HCT116 (cell line): ENCODE measurements around the gene ATP6V0D1. TPM values are rescaled to one million over a fixed set of nuclear protein-coding genes. Genes with fewer than 3 reads are reported as not detected.

Source experiments
- ATAC-seq: fragments of 200-7000 bp; cut with Tn5 transposase; 2 replicates; pipeline ENCODE4 v1.9.1; 2020; ENCODE audit warnings: mild to moderate bottlenecking, moderate library complexity
- BruUV-seq: library from RNA; stranded (reverse); fragments of 400-500 nt; replicated peaks from 2 replicates; lab custom pipeline; 2021; lab: Mats Ljungman, UMichigan
- CTCF ChIA-PET: fragments of 300-600 bp; sonication (Branson Sonifier 250); formaldehyde crosslinking; loops from one replicate; lab custom pipeline; 2021; ENCODE audit warnings: antibody characterized with exemption; lab: Charles Lee
- POLR2A ChIA-PET: fragments of 300-600, 350-600 bp; sonication (Branson Sonifier 250); formaldehyde crosslinking; loops from one replicate; lab custom pipeline; 2021; ENCODE audit warnings: antibody characterized with exemption; lab: Charles Lee
- RAD21 ChIA-PET, 2 experiments: fragments of 300-600 bp; sonication (Branson Sonifier 250); formaldehyde crosslinking; loops; one replicate each; lab custom pipeline; 2023; ENCODE audit warnings: low total read pairs in 2 of 2; ENCODE audit not compliant: uncharacterized antibody in 2 of 2, unreplicated experiment in 2 of 2, low non-redundant PET in 1 of 2; lab: Charles Lee
- DNase-seq: peaks from one replicate; pipeline ENCODE4 v3.0.0-alpha.2; 2010; ENCODE audit warnings: low read depth, low spot score
- H2AFZ ChIP-seq: fragments of 200-600 bp; shearing (Covaris generic), sonication (generic); 2 replicates; pipeline ENCODE4 v1.6.1; 2017; ENCODE audit warnings: low read depth, mixed run types, mixed read lengths, antibody characterized with exemption, low read length; ENCODE audit not compliant: poor library complexity, severe bottlenecking
- H3K27ac ChIP-seq: 2 replicates; pipeline ENCODE4 v1.5.1; 2012; ENCODE audit warnings: low read depth, low read length
- H3K27me3 ChIP-seq: fragments of 200-600 bp; sonication (generic); 2 replicates; pipeline ENCODE4 v1.6.1; 2016; ENCODE audit warnings: mixed run types, low read length, mixed read lengths; ENCODE audit not compliant: insufficient read depth
- H3K36me3 ChIP-seq, 2 experiments: fragments of 200-500 bp in 1 of 2; fragments of 200-600 bp in 1 of 2; sonication (Bioruptor generic) in 1 of 2; sonication (generic) in 1 of 2; 2 replicates each; pipeline versions ENCODE4 v1.5.1 to v1.6.1; 2014 to 2016; ENCODE audit warnings: low read length in 2 of 2, inconsistent platforms in 1 of 2, mixed read lengths in 1 of 2, mixed run types in 1 of 2; ENCODE audit not compliant: insufficient read depth in 2 of 2, control insufficient read depth in 1 of 2
- H3K4me1 ChIP-seq, 2 experiments: fragments of 200-600 bp in 1 of 2; sonication (generic) in 1 of 2; 2 replicates each; pipeline versions ENCODE4 v1.5.1 to v1.6.1; 2012 to 2017; ENCODE audit warnings: low read length in 2 of 2, inconsistent platforms in 1 of 2, mild to moderate bottlenecking in 1 of 2, mixed read lengths in 1 of 2, mixed run types in 1 of 2, moderate library complexity in 1 of 2; ENCODE audit not compliant: insufficient read depth in 2 of 2, control insufficient read depth in 1 of 2
- H3K4me2 ChIP-seq: fragments of 200-600 bp; sonication (generic); 2 replicates; pipeline ENCODE4 v1.6.1; 2017; ENCODE audit warnings: mixed run types, low read length, mixed read lengths
- H3K4me3 ChIP-seq, 2 experiments: fragments of 200-600 bp in 1 of 2; sonication (generic) in 1 of 2; replicated peaks in 1 of 2; 2 replicates each; pipeline ENCODE4 v1.5.1; 2011 to 2016; ENCODE audit warnings: low read length in 2 of 2, control low read depth in 1 of 2, low read depth in 1 of 2, mild to moderate bottlenecking in 1 of 2, mixed read lengths in 1 of 2, mixed run types in 1 of 2
- H3K79me2 ChIP-seq: fragments of 200-600 bp; sonication (generic); 2 replicates; pipeline ENCODE4 v1.6.1; 2017; ENCODE audit warnings: mild to moderate bottlenecking, mixed run types, low read length, moderate library complexity, mixed read lengths; ENCODE audit not compliant: insufficient read depth
- H3K9ac ChIP-seq: fragments of 200-600 bp; sonication (generic); 2 replicates; pipeline ENCODE4 v1.6.1; 2016; ENCODE audit warnings: low read length, mixed read lengths
- H3K9me2 ChIP-seq: fragments of 200-600 bp; sonication (generic), shearing (Covaris generic); 2 replicates; pipeline ENCODE4 v1.6.1; 2017; ENCODE audit warnings: mixed run types, mild to moderate bottlenecking, moderate library complexity; ENCODE audit not compliant: insufficient read depth
- H3K9me3 ChIP-seq, 2 experiments: fragments of 200-500 bp in 1 of 2; fragments of 200-600 bp in 1 of 2; sonication (Bioruptor generic) in 1 of 2; sonication (generic) in 1 of 2; 2 replicates each; pipeline ENCODE4 v1.6.1; 2014 to 2017; ENCODE audit warnings: low read length in 2 of 2, mixed read lengths in 2 of 2, inconsistent platforms in 1 of 2, low read depth in 1 of 2, mild to moderate bottlenecking in 1 of 2, mixed run types in 1 of 2, moderate library complexity in 1 of 2; ENCODE audit not compliant: control insufficient read depth in 1 of 2, insufficient read depth in 1 of 2
- H4K20me1 ChIP-seq: fragments of 200-600 bp; sonication (generic), shearing (Covaris generic); 2 replicates; pipeline ENCODE4 v1.6.1; 2017; ENCODE audit warnings: mixed run types, mild to moderate bottlenecking, moderate library complexity; ENCODE audit not compliant: insufficient read depth
- CTCF ChIP-seq, 3 experiments: fragments of 200-600 bp in 1 of 3; sonication (generic) in 1 of 3; IDR thresholded peaks in 2 of 3; conservative IDR thresholded peaks in 1 of 3; 2 replicates each; pipeline ENCODE4 v1.5.1; 2012 to 2017; ENCODE audit warnings: low read depth in 2 of 3, low read length in 2 of 3, antibody characterized with exemption in 1 of 3, borderline replicate concordance in 1 of 3, control low read depth in 1 of 3, mild to moderate bottlenecking in 1 of 3, mixed read lengths in 1 of 3, mixed run types in 1 of 3, moderate library complexity in 1 of 3; ENCODE audit not compliant: insufficient read depth in 1 of 3
- EZH2 ChIP-seq: fragments of 200-600 bp; sonication (generic); IDR thresholded peaks from 2 replicates; pipeline ENCODE4 v1.6.1; 2017; ENCODE audit warnings: antibody characterized with exemption, mixed run types
- intact Hi-C: fragments of 100-400 bp; cut with micrococcal nuclease; formaldehyde crosslinking; loops from 2 replicates; pipeline ENCODE4 v1.10.0; 2022
- total RNA-seq: library from RNA; stranded (reverse); gene quantifications from one replicate; pipeline ENCODE4 v1.2.1, GENCODE V29; 2021; ENCODE audit not compliant: unreplicated experiment

The ATP6V0D1 gene
- total RNA-seq, 1 experiment from 2014 or later: 36.6 TPM

- TF ChIP-seq CTCF (IDR thresholded peaks at IDR 0.05 in 2 of 3, conservative IDR thresholded peaks at IDR 0.05 in 1 of 3; ENCODE audit: borderline replicate concordance in 1 of 3, insufficient read depth in 1 of 3, low read depth in 2 of 3, low read length in 2 of 3): no peak
- no peak for TF ChIP-seq EZH2
Measured at GRCh38 chr16:67419502-67419901, 61.5 kb downstream of the ATP6V0D1 start (continued).

DNA sequence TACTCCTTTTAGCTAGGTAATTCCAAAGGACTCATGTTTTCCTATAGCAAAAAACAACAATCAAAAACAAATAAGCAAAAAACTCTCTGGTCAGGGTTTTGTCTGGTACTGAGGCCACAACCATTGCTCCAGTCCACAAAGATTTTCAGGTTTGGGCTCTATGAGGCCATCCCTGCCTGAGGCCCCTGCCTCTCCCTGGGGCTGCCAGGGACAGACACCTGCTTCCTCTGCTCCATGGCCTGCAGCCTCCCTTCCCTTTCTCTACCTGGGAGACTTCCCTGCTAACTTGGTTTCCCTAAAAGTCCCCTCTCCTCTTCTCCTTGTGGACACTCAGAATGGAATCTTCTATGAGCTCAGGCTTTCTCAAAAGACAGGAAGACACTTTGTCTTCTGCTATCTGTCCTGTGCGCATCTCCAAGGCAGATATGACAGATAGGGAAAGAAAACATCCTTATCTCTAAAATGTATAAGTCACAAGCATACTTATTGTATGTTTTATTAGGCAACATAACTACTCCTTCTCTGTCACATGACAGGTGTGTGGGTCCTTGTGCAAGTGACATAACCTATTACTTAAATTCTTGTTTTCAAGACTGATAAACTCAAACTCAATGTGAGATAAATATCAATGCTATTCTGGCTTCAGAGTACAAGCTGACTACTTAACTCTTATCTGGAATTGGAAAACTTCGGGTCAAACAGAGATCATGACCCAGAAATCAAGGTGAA, 63.5 kb downstream of the ATP6V0D1 start:
- no peak for TF ChIP-seq CTCF (IDR thresholded peaks at IDR 0.05 in 2 of 3, conservative IDR thresholded peaks at IDR 0.05 in 1 of 3; ENCODE audit: borderline replicate concordance in 1 of 3, insufficient read depth in 1 of 3, low read depth in 2 of 3, low read length in 2 of 3)
- BruUV-seq: no TSS peak
- ChIA-PET POLR2A (no interaction called here), RAD21 (no interaction called here), CTCF (interaction anchor here (0.8 to 1.5 kb wide), 4 partner anchors 10 to 219 kb away, joined by 3 to 7 read pairs (median 6); no protein-coding TSS in a partner anchor)
- Histone ChIP-seq H3K4me3 (no peak overlapping the region), H3K4me2 (no peak overlapping the region), H3K27ac (no peak overlapping the region), H3K9me3 (no peaks in the 10 kb centered on the region), H3K4me1 (peaks cover 10 to 19% of the 10 kb centered on the region in 2 experiments; a peak in 3 of 4 replicates), H3K27me3 (no peaks in the 10 kb centered on the region), H3K9ac (no peak overlapping the region), H3K36me3 (no peaks in the 10 kb centered on the region), H3K79me2 (no peaks in the 10 kb centered on the region), H3K9me2 (no peaks in the 10 kb centered on the region), H4K20me1 (no peaks in the 10 kb centered on the region), H2AFZ (no peak overlapping the region)
- DNase-seq: no peak
- intact Hi-C loops: loop anchor here (5.0 kb wide), 1 partner anchor 170 kb away; the partner anchor contains the start of genes FHOD1 and SLC9A5
- ATAC-seq: no peak
